HG02938 (cell line): ENCODE measurements around the gene WBP2.
"Not testable (repeated sequence)": the region's sequence is repeated elsewhere in the genome, so short reads cannot be mapped to it uniquely, and the experiment has no call there.

Experiments
- ATAC-seq: cut with Tn5 transposase; IDR thresholded peaks from one replicate; pipeline ENCODE4 v1.9.1; 2021; ENCODE audit warnings: mild to moderate bottlenecking, moderate library complexity; ENCODE audit not compliant: unreplicated experiment

The WBP2 gene

DNA sequence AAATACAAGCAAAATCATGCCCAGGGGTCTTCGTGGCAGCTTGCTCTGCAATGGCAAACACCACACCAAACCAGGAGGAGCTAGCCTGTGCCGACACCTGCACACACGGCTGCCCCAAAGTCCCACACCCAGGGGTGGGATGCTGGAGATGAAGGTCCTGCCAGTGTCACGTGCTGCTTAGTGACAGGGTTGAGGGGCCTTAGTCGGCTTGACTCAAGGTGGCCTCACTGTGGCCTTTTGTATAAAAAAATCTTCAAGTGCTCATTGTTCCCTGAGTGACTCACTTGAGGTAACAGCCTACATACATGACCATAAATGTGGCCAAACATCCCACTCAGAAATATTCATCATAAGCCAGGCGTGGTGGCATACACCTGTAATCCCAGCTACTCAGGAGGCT, 34.3 kb upstream of the WBP2 start:
- no peak for ATAC-seq

DNA sequence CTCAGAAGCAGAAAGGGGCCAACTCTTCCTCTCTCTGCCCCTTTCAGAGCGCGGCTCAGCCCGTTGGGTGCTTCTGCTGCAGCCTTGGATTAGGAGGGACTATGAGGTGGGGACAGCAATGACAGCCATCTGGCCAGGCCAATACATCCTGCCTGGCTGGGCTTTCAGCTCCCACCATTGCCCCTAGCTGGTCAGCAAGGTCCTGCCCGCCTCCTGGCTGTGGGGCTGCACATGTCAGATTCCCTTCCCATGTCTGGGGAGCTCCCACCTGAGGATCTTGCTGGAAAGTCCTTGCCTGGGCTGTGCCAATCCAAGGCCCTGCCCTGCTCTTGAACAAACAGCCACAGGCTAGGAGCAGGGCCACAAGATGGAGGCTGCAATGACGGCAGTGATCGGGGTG, 33.3 kb upstream of the WBP2 start:
- ATAC-seq, result no peak

DNA sequence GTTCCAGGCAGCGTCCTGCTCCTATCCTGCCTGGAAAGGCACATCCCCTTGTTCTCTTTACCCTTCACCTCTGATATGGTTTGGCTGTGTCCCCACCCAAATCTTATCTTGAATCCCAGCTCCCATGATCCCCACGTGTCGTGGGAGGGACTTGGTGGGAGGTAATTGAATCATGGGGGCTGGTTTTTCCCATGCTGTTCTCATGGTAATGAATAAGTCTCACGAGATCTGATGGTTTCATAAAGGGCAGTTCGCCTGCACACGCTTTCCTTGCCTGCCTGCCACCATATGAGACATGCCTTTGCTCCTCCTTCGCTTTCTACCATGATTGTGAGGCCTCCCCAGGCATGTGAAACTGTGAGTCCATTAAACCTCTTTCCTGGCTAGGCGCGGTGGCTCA, 30.7 kb upstream of the WBP2 start:
- ATAC-seq, result not testable (repeated sequence)

DNA sequence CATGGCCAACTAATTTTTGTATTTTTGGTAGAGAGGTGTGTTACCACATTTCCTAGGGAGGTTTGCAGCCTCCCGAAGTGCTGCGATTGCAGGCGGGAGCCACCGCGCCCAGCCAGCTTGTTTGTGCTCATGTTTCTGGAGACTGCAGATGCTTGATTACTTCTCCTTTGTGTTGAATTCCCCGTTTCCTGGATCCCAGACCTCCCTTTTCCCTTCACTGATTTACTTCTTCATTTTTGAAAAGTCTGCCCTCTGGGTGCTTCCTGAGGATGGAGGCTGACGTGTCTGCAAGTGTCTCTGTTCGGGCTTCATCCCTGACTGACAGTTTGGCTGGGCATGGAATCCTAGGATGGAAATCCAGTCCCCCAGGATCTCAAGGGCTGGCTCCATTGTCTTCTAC, 30.3 kb upstream of the WBP2 start:
- no peak for ATAC-seq

DNA sequence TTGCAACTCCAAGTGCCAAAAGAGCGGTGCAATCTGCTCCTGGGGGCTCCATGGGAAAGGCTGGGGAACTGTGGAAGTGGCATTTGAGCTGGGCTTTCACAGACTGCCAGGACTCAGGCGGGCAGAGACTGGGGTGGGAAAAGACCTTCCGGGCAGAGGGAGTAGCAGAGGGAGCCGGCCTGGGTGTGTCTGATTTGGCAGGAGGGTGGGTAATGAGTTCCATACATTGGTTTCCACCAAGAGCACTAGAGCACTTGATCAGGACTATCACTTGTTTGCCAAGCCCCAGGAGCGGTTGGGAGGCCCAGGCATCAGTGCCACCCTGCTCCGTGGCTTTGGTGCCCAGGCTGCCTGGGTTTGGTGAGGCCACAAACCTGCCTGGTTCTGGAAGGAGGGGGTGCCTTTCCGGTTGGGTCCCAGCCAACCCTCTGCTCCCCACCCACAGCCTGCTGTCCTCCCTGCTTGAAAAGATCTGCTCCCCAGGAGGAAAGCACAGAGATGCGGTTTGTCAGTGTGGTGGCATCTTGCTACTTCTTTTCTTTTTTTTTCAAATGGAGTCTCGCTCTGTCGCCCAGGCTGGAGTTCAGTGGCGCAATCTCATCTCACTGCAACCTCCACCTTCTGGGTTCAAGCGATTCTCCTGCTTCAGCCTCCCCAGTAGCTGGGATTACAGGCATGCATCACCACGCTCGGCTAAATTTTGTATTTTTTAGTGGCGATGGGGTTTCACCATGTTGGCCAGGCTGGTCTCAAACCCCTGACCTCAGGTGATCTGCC, 26.7 kb upstream of the WBP2 start:
- ATAC-seq, result no peak

DNA sequence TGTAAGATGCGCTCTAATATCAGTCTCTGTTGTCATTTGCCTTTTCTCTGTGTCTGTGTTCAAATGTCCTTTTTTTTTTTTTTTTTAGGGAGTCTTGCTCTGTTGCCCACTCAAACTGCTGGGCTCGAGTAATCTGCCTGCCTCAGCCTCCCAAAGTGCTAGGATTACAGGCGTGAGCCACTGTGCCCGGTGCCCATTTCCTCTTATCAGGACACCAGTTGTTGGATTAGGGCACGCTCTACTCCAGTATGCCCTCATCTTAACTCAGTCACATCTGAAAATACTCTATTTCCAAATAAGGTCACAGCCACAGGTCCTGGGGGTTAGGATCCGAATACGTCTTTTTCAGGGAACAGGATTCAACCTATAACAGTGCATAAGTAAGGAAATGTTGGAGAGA, 25.1 kb upstream of the WBP2 start:
- ATAC-seq, result no peak

DNA sequence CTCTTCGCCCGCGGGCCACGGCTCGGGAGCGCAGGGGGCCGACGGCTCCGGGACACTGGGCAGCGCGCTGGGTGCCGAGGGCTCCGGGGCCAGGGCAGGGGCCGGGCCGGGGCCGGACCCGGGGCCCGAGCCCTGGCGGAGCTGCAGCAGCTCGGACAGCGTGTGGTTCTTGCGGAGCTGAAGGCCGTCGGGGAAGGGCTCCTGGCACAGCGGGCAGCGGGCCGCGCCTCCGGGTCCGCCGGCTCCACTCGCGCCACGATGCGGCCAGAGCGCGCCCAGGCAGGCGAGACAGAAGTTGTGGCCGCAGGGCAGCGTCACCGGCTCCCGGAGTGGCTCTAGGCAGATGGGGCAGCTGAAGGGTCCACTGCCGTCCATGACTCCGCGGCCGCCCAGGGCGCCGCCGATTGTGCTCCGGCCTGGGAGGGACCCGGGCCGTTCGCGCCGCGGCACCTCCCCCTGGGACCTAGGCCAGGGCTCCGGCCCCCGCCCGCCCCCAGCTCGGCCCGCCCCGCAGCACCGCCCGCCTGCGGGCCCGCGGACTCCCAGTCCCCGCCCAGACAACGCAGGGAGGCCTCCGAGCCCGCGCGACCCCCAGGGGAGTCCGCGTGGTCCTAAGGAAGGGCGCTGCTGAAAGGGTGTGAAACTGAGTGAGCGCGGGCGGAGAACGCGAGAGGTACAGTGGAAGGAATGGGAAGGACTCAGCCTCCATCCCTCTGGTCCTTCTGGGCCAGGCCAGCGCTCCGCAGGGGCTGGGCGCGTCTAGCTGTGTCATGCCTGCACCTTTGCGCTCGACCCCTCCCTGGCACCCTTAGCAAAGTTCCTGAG, 23.3 kb upstream of the WBP2 start, which contains the start of gene TRIM47:
TRIM47 (minus strand) TSS at position 408 of the 825 bp plus-strand sequence; CDS start at position 375, 33 bp downstream.
- no peak for ATAC-seq

DNA sequence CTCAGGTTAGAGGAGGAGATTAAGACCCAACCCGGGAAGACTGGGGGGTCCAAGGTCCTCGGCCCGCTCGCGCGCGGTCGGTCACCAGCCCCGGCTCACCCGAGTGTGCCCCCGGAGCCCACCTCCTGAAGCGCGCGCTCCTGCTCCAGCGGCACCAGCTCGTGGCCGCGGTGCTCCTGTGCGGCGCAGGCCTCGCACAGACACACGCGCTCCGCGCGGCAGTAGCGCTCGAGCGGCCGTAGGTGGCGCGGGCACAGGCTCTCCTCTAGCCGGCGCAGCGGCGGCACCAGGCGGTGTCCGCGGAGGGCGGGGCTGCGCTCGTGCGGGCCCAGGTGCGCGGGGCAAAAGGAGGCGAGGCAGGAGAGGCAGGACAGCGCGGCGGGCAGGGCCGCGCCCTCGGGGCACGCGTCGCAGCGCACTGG, 22.6 kb upstream of the WBP2 start:
- no peak for ATAC-seq

DNA sequence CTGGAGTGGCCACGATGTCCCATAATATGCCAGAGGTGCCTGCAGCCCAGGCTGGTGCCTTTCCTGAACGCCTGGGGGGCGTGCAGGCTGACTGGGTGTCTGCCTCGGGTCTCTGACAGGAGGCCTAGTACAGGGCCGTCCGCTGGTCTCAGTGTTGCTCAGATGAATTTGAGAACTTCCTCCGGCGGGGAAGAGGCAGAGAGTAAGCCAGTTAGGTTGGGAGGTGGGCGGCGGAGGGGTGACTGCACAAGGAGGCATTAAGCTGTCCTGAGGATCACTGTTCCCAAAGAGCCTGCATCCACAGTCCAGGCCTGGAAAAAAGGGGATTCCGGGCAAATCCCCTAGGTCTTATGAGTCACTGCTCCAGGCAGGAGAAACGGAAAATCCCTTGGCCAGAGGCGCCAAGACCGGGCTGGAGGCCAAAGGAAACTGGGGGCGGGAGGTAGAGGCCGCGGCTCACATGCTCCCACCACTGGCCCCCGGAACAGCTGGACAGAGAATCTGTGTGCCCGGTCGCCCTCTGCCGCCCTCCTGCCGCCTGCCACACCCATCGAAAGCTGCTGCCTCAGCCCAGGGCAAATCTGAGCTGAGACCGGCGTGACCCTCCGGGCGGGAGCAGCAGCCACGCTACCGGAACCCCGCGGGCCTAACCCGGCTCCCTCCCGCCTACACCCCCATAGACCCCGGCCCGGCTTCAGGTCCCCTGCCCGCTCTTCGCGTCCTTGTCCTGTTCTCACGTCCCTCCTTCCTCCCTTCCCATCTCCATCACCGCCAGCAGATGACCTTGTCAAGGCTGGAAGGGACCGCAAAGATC, 22.0 kb upstream of the WBP2 start:
- no peak for ATAC-seq

DNA sequence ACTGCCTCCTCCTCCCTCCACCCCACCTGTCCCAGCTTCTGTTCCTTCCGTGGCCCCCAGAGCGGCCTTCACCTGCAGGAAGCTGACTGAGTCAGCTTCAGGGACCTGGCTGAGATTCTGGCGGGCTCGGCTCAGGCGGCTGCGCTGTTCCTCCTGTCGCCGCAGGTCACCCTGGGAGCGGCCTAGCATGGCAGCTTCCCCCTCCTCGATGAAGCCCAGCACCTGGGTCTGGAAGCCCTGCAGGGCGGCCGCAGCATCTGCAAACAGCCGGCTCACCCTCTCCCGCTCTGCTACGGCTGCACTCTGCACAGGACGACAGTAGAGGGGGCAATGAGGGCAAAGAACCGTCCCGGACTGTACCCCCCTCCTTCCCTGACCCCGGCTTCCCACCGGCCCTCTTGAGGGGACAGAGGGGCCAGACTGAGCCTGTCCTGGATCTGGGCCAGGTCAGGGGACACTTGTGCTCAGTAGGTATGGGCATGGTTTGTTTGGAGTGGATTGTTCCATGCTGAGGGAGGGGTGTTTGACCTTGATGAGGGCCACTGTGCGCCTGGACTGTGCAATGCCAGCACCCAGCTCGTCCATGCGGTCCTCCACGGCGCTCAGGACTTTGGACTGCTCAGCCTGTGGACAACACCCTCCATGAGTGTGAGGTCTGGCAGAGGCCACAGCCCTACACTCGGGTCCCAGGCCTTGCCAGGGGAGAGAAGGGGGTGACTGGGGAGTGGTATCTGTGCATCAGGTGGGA, 21.2 kb upstream of the WBP2 start:
- no peak for ATAC-seq

DNA sequence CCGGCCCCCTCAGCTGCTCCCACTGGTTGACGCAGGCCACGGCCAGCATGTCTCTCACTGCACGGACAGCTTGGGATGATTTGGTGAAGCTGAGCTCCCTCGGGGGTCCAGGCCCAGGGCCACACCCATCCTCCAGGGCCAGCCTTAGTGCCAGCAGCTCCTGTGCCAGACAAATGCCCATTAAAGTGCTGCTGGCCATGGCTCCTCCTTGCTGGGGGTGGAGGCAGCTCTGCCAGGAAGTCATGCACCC, 20.7 kb upstream of the WBP2 start:
- no peak for ATAC-seq

DNA sequence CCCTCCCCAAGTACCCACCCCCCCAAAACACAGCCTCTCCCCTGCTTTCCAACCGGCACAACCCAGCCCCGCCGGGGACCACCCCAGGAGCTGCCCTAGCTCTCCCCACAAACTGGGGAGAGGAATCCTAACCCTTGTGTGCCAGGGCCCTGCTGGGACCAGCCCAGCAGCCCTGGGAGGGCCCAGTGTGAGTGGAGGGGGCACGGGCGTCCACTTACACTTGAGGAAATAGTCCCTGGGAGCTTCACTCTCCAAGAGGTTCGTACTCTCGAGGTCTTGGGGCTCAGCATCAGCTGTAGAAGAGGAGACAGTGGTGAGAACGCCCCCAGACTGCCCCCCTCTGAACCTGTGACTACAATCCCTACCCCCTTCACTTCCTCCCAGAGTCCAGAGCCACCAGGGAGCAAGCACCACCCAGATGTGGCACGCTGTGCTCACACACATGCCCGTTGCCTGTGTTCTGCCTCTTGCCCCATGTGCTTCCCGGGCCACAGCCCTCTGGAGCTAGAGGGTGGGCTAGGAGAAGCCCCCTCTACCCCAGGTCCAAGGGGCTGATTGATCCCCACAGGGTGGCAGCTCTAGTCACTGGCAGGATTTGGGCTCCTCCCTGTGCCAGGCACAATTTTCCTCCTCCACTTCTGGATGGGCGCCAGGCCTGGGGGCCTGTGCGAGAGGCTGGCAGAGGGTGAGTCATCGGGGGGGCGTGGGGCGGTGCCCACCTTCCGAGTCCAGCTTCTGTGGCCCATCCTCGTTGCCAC, 20.2 kb upstream of the WBP2 start:
- ATAC-seq, result no peak

DNA sequence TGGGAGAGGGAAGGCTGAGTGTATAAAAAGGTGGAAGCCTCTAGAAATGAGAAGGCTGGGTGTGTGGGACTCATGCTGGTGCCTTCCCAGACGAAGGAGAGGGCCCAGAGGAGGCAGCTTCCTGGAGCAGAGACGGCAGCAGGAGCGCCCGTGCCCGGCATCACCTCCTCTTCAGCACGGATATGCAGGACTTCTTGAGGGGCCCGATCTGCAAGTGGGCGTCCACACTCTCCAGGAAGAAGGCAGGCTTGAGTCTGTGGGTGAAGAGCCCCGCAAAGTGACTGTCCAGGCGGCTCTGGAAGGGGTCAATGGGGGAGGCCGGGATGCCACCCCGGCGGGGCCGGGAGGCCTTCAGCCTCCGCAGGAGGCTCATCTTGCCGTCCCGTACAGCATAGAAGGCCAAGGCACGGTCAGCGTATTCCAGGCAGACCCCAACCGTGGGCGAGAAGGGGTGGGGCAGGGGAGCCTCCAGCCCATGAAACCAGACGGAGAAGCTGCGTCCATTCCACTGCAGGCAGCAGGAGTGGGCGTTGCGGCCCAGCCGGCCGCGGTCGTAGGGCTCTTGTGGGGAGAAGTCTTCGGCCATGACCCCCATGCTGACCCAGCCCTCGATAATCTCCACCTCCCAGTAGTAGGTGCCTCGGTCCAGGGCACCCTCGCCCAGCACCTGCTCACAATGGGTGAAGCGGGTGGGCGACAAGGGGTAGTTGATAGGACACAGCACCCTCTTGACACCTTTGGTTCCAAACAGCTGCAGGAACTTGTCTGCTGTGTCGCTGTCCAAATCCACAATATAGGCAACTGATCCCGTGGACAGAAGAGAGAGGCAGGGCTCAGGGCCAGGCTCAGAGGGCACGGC, 19.4 kb upstream of the WBP2 start:
- ATAC-seq, result no peak

DNA sequence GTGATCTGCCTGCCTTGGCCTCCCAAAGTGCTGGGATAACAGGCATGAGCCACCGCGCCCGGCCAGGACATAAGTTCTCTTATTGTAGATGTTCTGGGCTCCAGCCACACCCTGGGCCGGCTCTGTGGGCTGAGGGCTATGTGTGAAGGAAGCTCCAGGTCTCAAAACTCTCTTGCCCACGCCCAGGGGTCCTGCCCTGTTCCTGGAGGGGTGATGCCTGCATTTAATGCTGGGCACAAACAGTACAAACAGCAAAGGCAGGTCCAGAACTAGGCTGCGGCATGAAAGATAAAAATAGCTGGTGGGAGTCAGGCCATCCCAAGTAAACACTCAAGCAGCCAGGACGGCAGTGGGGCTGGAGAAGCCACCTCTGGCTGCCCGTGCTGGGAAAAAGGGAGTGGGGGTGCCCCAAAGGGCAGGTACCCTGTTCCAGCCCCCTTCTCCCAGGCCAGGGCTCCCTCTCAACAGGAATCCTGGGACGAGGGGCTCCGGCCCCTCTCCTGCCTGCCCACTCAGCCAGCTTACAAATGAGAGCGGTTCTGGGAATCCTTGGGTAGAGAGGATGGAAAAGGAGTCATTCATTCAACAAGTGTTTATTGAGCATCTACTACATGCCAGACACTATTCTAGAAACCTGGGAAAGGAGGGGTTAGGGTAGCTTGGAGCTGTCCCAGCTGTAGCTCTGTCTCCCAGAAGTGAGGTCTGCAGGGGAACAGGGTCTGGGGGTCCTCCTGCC, 18.6 kb upstream of the WBP2 start:
- no peak for ATAC-seq

DNA sequence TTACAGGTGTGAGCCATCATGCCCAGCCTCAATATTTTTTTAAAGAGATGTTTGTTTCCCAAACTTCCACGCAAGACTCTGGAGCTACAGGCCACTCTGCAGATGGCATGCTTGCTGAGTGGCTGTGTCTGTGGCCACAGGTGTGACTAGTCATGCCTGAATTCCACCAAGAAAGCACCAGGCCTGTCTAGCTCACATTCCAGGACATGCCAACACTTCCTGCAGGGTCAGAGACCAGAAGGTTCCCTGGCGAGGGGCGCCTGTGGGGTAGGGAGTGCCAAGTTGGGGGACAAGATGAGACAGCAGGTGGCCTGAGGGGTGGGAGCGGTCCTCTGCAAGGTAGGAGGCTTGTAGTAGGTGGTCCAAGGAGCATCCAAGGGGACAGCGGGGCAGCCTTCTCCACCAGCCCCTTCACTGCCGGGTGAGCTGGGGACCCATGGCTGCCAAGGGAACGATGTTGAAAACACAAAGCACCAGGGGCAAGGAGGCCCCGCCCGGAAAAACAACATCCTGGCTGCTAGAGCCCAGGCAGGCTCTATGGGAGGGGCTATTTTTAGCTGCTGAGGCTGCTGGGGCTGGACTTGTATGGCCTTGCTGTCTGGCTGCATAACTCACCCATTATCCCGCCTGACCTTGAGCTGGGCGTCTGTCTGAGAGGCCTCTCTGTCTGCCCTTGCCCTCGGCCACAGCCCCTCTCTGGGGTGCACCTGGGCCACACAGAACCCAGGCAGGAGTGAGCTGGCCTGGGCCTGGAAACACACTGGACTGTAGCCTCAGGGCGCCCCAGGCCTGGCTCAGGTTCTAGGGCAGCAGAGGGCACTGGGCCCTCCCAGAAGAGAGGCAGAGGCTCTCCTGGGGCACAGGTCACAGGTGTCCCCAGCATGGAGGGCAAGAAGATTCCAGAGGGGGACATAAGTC, 17.6 kb upstream of the WBP2 start:
- no peak for ATAC-seq

DNA sequence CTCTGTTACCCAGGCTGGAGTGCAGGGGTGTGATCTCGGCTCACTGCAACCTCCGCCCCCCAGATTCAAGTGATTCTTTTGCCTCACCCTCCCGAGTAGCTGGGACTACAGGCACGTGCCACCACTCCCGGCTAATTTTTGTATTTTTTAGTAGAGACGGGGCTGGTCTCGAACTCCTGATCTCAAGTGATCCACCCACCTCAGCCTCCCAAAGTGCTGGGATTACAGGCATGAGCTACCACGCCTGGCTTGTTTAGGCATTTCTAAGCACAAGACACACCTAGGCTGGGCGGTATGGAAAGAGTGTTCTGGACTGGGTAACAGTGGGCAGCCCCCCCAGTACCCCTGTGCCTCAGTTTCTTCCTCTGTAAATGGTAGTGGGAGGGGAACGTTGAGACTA, 15.1 kb upstream of the WBP2 start:
- ATAC-seq, result not testable (repeated sequence)

DNA sequence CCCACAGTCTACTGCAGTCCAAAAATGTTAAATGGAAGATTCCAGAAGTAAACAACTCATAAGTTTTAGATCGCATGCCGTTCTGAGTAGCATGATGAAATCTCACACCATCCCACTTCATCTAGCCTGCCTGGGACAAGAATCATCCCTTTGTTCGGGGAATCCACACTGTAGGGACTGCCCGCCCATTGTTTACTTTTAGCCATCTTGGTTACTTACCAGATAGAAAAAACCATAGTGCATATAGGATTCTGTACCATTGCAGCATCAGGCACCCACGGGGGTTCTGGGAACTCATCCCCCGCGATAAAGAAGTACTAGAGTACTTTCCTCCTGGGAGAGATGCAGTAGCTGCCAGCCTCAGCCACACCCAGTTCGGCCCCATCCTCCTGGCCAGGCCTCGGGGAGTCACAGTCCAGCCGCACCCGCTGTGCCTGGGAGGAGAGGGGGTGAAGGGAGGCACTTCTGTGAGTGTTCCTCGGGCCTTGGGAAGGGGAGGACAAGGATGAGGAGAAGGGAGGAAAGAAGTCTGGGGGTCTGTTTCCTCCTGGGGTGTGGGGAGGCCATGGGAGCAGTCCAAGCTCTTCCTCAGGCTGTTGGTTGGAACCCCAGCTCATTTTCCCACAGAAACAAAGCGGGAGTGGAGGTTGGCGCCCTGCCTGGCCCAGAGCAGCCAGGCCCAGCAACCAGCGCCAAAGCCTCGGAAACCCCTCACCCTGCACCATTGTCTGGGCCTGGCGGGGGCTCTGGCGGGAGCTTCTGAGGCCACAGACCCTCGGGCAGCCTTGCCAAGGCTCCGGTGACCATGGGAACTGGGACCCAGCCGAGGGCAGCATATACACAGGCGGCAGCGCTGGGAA, 14.4 kb upstream of the WBP2 start:
- ATAC-seq, result no peak
